GM18505 (cell line): Measurements from ENCODE around the gene WDR6.

ENCODE experiments used
- ATAC-seq: cut with Tn5 transposase; IDR thresholded peaks from one replicate; pipeline ENCODE4 v1.9.1; 2021; ENCODE audit not compliant: unreplicated experiment
- POLR2A ChIP-seq: IDR thresholded peaks from 4 replicates; pipeline ENCODE4 v1.6.1; 2011; ENCODE audit warnings: borderline replicate concordance; ENCODE audit not compliant: insufficient read depth, insufficient read length; ENCODE audit errors: extremely low read depth

Gene WDR6, protein sequence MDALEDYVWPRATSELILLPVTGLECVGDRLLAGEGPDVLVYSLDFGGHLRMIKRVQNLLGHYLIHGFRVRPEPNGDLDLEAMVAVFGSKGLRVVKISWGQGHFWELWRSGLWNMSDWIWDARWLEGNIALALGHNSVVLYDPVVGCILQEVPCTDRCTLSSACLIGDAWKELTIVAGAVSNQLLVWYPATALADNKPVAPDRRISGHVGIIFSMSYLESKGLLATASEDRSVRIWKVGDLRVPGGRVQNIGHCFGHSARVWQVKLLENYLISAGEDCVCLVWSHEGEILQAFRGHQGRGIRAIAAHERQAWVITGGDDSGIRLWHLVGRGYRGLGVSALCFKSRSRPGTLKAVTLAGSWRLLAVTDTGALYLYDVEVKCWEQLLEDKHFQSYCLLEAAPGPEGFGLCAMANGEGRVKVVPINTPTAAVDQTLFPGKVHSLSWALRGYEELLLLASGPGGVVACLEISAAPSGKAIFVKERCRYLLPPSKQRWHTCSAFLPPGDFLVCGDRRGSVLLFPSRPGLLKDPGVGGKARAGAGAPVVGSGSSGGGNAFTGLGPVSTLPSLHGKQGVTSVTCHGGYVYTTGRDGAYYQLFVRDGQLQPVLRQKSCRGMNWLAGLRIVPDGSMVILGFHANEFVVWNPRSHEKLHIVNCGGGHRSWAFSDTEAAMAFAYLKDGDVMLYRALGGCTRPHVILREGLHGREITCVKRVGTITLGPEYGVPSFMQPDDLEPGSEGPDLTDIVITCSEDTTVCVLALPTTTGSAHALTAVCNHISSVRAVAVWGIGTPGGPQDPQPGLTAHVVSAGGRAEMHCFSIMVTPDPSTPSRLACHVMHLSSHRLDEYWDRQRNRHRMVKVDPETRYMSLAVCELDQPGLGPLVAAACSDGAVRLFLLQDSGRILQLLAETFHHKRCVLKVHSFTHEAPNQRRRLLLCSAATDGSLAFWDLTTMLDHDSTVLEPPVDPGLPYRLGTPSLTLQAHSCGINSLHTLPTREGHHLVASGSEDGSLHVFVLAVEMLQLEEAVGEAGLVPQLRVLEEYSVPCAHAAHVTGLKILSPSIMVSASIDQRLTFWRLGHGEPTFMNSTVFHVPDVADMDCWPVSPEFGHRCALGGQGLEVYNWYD

DNA sequence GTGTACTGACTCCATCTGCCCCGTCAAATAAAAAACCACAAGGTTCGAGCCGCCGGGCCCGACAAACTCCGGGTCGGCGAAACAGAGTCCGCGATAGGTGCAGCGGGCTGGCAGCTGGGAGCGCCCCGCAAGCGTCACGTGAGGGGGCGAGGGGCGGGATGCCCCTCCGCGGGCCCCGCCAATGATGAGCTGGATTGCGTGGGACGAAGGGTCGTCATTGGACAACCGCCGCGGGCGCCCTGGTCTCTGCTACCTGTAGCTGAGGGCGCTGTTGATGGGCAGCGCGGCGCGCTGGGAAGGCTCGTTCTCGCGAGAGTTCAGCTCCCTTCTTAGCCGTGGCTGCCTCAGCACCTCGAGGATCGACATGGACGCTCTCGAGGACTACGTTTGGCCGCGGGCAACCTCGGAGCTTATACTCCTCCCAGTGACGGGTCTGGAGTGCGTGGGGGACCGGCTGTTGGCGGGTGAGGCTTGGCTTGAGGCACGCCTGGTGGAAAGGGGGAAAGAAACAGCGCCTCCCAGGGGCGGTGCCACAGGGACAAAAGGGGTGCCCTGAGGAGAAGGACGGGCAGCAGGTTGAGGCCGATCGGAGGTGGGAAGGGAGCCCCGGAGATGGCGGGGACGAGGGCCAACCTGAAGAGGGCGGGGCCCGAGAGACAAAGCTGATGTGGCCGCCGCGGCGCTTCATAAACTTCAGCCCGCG is at the start of gene WDR6:
Gene WDR6, plus strand, starts transcription at position 324 of the 703 bp plus-strand sequence. Its CDS starts 41 bp downstream, at position 365.
- TF ChIP-seq POLR2A: peak; percentile 94
- ATAC-seq: peak; percentile 84

DNA sequence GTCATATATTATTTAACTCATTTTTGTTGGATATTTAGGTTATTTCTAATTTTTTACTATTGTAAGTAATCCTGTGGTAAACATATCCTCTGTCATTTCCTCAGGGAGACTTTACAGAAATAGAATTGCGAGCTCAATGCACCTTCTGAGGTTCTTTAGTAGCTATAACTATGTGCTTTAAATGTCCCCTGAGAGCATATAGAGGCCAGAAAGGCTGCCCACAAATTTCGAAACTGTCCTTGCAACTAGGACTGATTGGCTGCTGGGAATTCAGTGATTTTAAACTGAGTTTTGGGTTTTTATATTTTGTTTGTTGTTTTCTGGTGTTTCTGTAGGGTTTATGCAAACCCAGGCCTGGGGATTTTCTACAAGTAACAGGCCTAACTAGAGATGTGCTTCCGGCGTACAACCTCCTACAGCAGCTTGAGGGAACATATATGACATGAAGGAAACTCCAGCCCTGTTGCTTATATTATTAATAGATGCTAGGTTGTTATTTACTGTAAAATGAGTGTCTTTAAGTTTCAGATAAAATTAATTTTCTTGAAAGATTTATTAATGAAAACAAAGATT is 46.3 kb upstream of the WDR6 start:
- ATAC-seq: no peak
- no peak for TF ChIP-seq POLR2A

DNA sequence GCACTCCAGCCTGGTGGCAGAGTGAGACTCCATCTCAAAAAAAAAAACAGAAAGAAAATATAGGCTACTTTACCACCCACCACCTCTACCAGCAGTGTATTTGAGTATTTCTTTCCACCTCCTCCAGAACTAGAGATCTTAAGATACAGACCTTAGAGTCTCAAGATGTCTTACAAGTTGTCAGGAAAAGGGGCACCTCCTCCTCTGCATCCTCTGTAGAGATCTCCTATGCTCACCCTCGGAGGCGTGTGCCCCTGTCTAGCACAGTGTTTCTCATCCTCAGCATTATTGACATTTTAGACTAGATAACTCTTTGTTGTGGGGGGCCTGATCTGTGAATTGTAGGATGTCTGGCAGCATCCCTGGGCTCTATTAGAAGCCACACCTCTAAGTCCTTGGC is 44.9 kb upstream of the WDR6 start:
- no peak for TF ChIP-seq POLR2A
- ATAC-seq: no peak

DNA sequence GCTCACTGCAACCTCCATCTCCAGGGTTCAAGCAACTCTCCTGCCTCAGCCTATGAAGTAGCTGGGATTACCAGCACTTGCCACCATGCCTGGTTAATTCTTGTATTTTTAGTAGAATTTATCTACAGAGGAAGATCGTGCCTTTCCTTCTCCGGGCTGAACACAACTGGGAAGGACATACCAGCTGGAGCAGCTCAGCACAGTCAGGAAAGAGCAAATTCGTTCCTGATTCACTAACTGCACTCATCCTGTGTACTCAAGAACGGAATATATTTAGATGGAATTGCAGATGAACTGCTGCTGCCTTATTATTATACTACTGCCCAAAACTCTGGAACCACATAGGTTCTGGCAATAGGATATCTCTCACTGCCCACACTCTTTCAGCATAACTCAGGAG is 44.3 kb upstream of the WDR6 start:
- ATAC-seq: no peak
- TF ChIP-seq POLR2A: no peak

DNA sequence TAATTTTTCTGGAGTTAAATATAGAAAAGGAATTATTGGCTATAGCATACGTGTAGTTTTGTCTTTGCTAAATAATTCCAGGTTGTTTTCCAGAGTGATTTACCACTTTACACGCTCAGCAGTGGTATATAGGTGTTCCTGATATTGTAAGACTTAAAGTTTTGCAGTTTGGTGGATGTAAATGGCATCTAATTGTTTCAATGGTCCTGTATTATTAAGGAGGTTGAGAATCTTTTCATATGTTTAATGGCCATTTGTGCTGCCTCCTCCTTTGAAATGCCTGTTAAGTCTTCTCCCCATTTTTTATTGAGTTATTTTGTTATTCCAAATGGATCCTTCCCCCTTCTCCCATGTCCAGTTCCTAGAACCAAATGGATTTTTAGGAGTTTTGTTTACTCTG is 43.6 kb upstream of the WDR6 start:
- no peak for ATAC-seq
- no peak for TF ChIP-seq POLR2A

DNA sequence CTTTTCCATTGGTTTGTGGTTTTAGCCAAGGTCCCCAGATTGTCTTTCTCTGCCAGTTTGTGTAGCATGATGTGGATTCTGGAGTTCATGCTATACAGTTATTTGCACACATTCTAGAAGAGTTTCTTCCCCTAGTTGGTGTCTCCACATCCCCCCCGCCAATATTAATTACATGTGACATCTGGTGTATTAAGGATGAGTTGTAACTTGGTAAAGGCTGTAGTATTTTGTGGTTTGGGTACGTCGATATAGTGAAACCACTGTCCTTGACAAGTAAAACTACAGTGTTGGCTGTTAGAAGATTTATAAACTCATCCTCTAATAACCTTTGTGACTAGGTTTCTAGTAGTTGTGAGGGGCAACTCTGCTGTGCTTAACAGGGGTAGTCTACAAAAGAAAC is 40.8 kb upstream of the WDR6 start:
- no peak for TF ChIP-seq POLR2A
- no peak for ATAC-seq

DNA sequence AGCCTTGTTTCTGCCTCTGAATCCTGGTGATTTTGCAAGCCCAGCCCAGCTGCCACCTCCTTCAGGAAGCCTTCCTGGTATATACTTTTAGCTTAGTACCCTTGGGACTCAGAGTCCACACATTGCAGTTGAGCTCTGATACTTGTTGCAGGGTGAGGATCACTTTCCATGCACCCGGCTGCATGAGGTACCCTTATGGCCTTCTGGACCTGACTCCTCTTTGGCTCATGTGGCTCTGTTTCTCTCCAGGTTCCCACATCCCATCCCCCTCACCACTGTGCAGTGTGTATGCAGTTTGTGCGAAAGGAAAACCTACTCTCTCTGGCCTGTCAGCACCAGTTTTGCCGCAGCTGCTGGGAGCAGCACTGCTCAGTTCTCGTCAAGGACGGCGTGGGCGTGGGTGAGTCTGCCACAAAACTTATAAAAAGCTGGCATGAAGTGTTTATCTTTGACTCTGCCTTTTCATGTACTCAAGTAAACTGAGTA is 40.3 kb upstream of the WDR6 start:
- no peak for TF ChIP-seq POLR2A
- no peak for ATAC-seq

DNA sequence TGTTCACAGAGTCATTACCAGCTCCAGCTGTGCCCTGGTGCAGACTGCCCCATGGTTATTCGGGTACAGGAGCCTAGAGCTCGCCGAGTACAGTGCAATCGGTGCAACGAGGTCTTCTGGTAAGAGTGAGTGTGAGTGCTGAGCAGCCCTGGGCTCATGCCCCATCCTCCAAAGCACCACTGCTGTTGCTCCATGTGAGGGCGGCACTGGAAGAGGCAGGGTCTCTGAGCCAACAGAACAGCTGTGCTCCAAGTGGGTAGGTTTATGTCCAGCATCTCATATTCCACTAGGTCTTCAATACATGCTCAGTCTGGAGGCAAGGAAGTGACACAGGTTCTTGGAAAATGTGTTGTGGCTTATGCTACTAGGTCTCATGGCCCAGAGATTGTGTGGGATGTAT is 36.6 kb upstream of the WDR6 start:
- no peak for TF ChIP-seq POLR2A
- ATAC-seq: no peak

DNA sequence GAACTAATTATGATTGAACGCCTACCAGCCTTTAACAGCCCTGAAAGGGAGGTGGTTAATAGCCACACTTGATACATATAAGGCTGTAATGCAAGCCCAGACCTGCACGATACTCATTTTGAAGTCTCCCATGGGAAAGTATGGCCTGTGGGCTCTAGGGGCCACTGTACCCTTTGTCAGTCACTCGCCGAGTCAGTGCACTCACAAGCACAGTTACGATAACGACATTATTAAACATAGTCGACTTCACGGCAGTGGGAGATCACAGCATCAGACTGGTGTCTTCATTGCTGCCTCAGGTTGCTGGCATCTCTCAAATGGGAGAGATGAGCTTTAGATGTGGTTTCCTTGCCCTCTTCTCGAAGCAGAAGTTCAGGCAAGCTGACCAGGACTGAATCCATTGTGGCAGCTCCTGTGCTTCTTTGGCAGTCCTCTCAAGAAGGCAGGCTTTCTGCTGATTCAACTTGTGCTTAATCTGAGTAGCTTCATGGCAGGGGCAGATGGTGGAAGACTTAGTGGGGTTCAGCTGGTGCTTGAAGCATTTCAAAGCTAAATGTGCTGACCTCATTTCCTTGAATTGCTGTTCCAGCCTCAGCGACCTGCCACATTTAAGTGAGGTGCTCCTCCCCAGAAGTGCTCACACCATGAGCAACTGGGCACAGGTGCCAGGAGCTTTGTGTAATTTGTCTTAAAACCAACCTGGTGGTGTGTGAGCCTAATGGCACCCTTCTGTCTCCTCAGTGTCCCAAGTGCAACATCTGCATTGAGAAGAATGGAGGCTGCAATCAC is 32.9 kb upstream of the WDR6 start:
- no peak for TF ChIP-seq POLR2A
- no peak for ATAC-seq

DNA sequence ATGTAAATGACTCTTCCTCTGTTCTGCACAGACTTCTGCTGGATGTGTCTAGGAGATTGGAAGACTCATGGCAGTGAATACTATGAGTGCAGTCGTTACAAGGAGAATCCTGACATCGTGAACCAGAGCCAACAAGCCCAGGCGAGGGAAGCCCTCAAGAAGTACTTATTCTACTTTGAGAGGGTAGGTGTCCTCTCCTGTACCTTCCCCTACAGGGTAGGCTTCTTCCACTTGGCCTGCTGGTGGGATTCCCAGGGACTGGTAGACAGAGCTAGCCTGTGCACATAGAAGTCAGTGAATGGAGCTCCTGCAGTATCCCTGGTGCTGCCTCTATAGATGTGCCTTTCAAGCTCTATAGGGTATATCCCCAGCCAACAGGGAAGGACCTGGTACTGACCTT is 27.7 kb upstream of the WDR6 start:
- TF ChIP-seq POLR2A: no peak
- ATAC-seq: no peak

DNA sequence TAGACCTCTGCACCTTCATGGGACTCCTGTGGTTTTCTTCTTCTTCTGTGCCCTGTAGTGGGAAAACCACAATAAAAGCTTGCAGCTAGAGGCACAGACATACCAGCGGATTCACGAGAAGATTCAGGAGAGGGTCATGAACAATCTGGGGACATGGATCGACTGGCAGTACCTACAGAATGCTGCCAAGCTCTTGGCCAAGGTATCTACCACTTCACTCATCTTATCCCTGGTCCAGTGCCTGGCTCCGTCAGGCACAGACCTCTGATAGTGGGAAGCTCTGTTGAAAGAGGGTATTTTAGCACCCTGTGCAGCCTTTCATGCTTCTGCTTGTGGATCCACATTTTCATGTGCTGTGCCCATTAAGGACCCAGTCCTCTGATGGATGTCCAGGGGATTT is 26.9 kb upstream of the WDR6 start:
- ATAC-seq: no peak
- no peak for TF ChIP-seq POLR2A

DNA sequence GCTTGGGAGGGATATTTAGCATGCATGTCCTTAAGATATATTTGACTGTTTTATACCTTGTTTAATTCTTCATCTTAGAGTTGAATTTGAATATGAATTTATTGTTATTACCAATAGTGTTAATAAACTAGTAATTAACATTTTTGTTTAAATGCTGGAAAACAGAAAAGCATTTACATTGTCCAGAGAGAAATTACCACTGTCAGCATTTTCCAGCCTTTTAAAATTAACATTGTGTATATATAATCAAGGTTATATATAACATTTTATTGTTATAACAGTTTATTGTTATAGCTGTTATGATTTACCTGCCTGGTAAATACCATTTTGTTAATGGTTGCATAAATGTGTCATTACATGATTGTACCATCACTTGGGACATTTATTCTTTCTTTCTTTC is 25.2 kb upstream of the WDR6 start:
- TF ChIP-seq POLR2A: no peak
- ATAC-seq: no peak

DNA sequence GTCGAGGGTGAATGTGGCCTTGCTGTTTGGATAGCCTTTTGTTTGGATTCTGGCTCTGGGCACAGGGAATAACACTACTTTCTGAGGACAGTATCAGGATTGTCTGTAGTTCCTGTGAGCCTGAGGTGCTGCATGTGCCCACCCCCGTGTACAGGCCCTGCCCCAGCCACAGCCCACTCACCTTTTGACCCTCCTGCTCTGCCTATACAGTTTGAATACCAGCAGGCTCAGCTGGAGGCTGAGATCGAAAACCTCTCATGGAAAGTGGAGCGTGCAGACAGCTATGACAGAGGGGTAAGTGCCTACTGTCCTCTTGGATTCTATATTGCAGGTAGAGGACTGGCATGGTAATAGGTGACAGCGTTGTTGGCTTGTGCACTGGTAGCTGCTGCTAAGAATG is 24.5 kb upstream of the WDR6 start:
- TF ChIP-seq POLR2A: no peak
- ATAC-seq: no peak

DNA sequence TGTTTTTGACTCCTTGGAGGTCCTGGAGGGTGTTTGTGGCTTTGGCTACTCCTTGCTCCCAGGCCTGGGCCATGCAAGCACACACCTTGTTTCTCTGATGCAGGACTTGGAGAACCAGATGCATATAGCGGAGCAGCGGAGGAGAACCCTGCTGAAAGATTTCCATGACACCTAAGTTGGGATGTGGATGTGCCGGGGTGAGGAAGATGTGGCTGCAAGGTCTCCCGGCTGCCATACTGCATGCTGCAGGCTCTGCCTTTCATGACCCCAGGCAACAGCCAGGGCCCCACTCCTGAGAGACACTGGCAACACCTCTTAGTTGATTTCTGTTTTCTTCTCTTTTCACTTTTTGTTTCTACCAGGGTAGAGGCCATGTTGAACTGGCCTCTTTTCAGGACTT is 24.1 kb upstream of the WDR6 start:
- no peak for TF ChIP-seq POLR2A
- no peak for ATAC-seq
